SH-SY5Y (cell line): ENCODE results near the gene HMGA1.

Source experiments
- GATA2 ChIP-seq: IDR thresholded peaks from 2 replicates; pipeline ENCODE4 v1.6.1; 2011; ENCODE audit warnings: mild to moderate bottlenecking, low read depth, low read length
- GATA3 ChIP-seq: IDR thresholded peaks from 2 replicates; pipeline ENCODE4 v1.6.1; 2011; ENCODE audit warnings: low read depth, mild to moderate bottlenecking, low read length, moderate library complexity

- TF ChIP-seq GATA2 (no peak), GATA3 (no peak)
Measured at GRCh38 chr6:34248727-34249468, 12.2 kb downstream of the HMGA1 start, which contains the start of gene SMIM29.
